HL-60 (cell line): ENCODE results near the gene TUBD1.

Experiments
- CTCF ChIP-seq: IDR thresholded peaks from one replicate; pipeline ENCODE4 v1.5.1; 2011; ENCODE audit warnings: low read length, control low read depth, inconsistent platforms; ENCODE audit not compliant: insufficient read depth
- GABPA ChIP-seq: IDR thresholded peaks from 2 replicates; pipeline ENCODE4 v1.6.1; 2012; ENCODE audit warnings: low read depth
- POLR2AphosphoS5 ChIP-seq: IDR thresholded peaks from 2 replicates; pipeline ENCODE4 v1.6.1; 2012; ENCODE audit warnings: low read depth
- REST ChIP-seq: IDR thresholded peaks from 2 replicates; pipeline ENCODE4 v1.6.1; 2012; ENCODE audit warnings: low read depth; ENCODE audit not compliant: insufficient replicate concordance
- SPI1 ChIP-seq: IDR thresholded peaks from 2 replicates; pipeline ENCODE4 v1.6.1; 2012; ENCODE audit warnings: low read depth, mild to moderate bottlenecking, borderline replicate concordance

GRCh38 chr17:59901604-59902003 is 8.9 kb upstream of the TUBD1 start:
- TF ChIP-seq CTCF = no peak
- TF ChIP-seq REST = no peak
- TF ChIP-seq POLR2AphosphoS5 = no peak
- no peak for TF ChIP-seq SPI1
- TF ChIP-seq GABPA = no peak
